ENCODE measurements around the gene ROBO1.

The ROBO1 gene

DNA sequence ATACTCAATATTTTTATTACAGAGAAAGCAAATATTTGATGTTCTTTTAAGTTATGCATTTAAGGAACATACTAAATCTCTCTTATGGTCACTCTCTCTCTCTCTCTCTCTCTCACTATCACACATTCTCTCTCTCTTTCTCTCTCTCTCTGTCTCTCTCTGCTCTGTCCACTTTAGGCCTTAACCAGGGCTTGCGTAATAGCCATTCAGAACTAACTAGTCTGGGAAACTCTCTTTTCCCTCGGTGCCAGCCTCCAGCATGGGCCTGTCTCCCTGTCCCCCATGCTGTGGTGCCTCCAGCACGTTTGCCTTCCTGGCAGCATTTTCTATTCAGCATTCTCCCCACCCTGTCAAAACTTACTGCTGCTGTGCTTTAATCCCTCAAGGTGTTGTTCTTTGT lies 389.7 kb downstream of the ROBO1 start:
- no peak overlapping the region for H3K4me3 Mint-ChIP-seq
- no peaks in the 10 kb centered on the region for H3K36me3 Mint-ChIP-seq (ENCODE audit: low read depth)
- no peak overlapping the region for H3K27ac Mint-ChIP-seq
- H3K27me3 Mint-ChIP-seq (ENCODE audit: low read depth), result no peaks in the 10 kb centered on the region
- H3K4me1 Mint-ChIP-seq (ENCODE audit: low read depth), result no peaks in the 10 kb centered on the region
- peaks cover 7% of the 10 kb centered on the region for H3K9me3 Mint-ChIP-seq

DNA sequence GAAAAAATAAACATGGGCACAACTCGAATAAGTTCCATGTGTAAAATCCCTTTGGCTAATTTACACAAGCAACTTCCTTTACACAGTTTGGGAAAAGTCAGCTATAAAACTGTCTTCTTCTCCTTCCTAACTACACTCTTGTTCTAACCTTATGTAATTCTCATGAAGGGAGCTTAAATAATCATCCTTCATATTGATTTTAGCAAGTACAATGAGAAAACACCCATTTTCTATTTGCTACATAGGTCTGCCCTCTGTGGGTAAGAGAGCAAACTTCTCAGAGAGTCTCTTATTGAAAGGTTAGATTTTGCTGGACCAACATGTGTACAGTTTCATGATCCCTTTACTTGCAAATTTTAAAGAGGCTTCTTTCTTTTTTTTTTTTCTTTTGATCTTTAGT lies 398.5 kb downstream of the ROBO1 start:
- no peak overlapping the region for H3K27ac Mint-ChIP-seq
- no peaks in the 10 kb centered on the region for H3K27me3 Mint-ChIP-seq (ENCODE audit: low read depth)
- H3K36me3 Mint-ChIP-seq (ENCODE audit: low read depth), result no peaks in the 10 kb centered on the region
- no peak overlapping the region for H3K4me3 Mint-ChIP-seq
- no peaks in the 10 kb centered on the region for H3K9me3 Mint-ChIP-seq
- H3K4me1 Mint-ChIP-seq (ENCODE audit: low read depth), result no peaks in the 10 kb centered on the region

DNA sequence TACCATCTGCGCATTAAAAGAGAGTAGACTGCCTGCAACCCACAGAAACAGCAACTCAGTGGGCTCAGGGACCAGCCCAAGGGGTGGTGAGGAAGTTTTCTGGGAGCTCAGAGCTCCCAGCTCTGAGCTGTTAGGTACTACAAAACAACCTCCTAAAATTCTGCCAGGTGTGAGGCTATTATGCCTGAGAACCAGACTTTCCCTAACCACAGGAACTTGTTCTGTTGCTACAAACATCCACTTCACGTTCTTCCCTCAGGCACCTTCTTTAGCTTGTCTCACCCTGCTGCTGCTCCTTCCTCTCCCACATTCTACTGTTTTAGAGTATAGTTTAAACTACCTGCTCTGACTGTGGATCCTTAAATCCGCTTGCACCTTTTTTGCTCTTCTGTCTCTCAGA lies 399.4 kb downstream of the ROBO1 start:
- Mint-ChIP-seq H3K36me3 (ENCODE audit: low read depth) (no peaks in the 10 kb centered on the region), H3K4me1 (ENCODE audit: low read depth) (no peaks in the 10 kb centered on the region), H3K9me3 (no peaks in the 10 kb centered on the region), H3K4me3 (no peak overlapping the region), H3K27me3 (ENCODE audit: low read depth) (no peaks in the 10 kb centered on the region), H3K27ac (no peak overlapping the region)

DNA sequence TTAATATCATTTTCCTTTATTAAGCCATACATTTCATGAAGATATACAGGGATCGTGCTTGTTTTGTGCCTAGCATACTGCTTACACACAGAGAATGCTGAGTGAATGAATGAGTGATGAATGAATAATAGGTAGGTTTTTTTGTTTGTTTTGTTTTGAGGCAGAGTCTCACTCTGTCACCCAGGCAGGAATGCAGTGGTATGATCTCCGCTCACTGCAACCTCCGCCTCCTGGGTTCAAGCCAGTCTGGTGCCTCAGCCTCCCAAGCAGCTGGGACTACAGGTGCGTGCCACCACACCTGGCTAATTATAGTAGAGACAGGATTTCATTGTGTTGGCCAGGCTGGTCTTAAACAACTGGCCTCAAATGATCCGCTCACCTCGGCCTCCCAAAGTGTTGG lies 400.0 kb downstream of the ROBO1 start:
- no peaks in the 10 kb centered on the region for H3K27me3 Mint-ChIP-seq (ENCODE audit: low read depth)
- no peaks in the 10 kb centered on the region for H3K36me3 Mint-ChIP-seq (ENCODE audit: low read depth)
- no peaks in the 10 kb centered on the region for H3K9me3 Mint-ChIP-seq
- no peaks in the 10 kb centered on the region for H3K4me1 Mint-ChIP-seq (ENCODE audit: low read depth)
- H3K4me3 Mint-ChIP-seq, result no peak overlapping the region
- H3K27ac Mint-ChIP-seq, result no peak overlapping the region

DNA sequence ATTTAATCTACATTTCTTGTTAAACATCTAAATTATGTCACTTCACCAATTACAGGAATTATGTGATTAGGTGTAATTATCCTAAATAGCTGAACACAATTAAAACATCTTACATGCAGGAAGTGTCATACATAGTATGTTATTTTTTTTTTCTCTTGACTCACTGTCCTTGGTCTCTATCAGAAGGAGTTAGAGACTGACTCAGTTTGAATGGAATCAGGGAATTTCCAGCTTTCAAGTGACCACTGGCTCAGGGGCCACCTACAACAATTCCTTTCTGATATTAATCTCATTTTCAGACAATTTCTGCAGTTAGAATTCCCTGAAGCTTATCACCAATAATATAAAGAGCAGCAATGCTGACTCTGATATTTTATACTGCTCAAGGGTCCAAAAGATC lies 400.7 kb downstream of the ROBO1 start:
- Mint-ChIP-seq H3K4me3 (no peak overlapping the region), H3K4me1 (ENCODE audit: low read depth) (no peaks in the 10 kb centered on the region), H3K27ac (no peak overlapping the region), H3K9me3 (no peaks in the 10 kb centered on the region), H3K27me3 (ENCODE audit: low read depth) (no peaks in the 10 kb centered on the region), H3K36me3 (ENCODE audit: low read depth) (no peaks in the 10 kb centered on the region)

DNA sequence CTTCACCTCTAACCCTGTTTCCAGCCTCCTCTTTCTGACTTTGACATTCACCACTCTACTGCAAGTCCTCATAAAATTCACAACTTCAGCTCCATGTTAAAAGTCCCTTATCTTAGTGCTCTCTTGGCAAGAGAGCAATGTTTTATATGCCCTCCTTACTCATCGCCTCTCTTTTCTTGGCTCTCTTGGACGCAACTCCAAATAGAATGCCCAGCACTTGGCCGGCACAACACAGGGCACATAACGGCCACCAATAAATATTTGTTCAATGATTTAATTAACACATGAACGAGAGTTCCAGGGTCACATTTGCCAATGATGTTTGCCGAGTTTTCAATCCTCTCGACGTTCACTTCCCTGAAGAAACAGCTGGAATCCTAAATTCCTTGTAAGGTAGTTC lies 401.4 kb downstream of the ROBO1 start:
- no peaks in the 10 kb centered on the region for H3K36me3 Mint-ChIP-seq (ENCODE audit: low read depth)
- no peaks in the 10 kb centered on the region for H3K27me3 Mint-ChIP-seq (ENCODE audit: low read depth)
- no peak overlapping the region for H3K27ac Mint-ChIP-seq
- H3K4me3 Mint-ChIP-seq, result no peak overlapping the region
- H3K4me1 Mint-ChIP-seq (ENCODE audit: low read depth), result no peaks in the 10 kb centered on the region
- H3K9me3 Mint-ChIP-seq, result no peaks in the 10 kb centered on the region

GRCh38 chr3:79364784-79365183 lies 403.0 kb downstream of the ROBO1 start:
- Mint-ChIP-seq H3K27ac (no peak overlapping the region), H3K9me3 (no peaks in the 10 kb centered on the region), H3K4me1 (ENCODE audit: low read depth) (no peaks in the 10 kb centered on the region), H3K4me3 (no peak overlapping the region), H3K27me3 (ENCODE audit: low read depth) (no peaks in the 10 kb centered on the region), H3K36me3 (ENCODE audit: low read depth) (no peaks in the 10 kb centered on the region)

DNA sequence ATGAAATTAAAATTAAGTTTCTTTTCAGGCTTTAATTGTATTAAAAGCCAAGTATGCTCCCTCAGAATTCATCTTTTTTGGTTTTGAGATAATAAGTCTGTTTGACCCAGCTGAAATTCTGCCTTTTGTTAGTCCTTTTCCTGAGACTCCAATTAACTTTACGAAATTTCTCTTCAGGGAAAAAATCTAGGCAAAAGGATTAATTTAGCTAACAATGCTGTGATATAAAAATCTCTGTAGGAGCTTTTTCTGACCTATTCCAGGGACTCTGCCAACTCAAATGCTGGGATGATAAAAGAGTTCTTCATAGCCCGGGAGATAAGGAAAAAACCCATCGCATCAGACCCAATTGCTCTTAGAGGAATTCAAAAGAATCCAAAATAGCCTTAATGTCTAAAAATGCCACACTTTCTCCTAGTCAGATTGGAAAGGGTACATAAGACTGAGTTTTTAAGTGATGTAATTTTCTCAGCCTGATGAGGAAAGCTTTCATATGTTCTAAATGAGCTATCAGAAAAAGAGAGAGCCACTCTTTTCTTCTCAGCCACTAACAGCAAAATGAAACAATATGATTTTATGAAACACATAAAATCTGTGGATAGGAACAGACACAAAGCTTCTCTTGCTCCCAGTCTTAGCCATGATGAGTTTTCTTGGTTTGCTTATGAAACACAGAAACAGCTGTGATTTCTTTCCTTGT lies 405.1 kb downstream of the ROBO1 start:
- Mint-ChIP-seq H3K27ac (no peak overlapping the region), H3K9me3 (no peaks in the 10 kb centered on the region), H3K36me3 (ENCODE audit: low read depth) (no peaks in the 10 kb centered on the region), H3K4me1 (ENCODE audit: low read depth) (no peaks in the 10 kb centered on the region), H3K4me3 (no peak overlapping the region), H3K27me3 (ENCODE audit: low read depth) (no peaks in the 10 kb centered on the region)

- no peaks in the 10 kb centered on the region for H3K36me3 Mint-ChIP-seq (ENCODE audit: low read depth)
- H3K4me1 Mint-ChIP-seq (ENCODE audit: low read depth), result no peaks in the 10 kb centered on the region
- no peak overlapping the region for H3K27ac Mint-ChIP-seq
- no peak overlapping the region for H3K4me3 Mint-ChIP-seq
- no peaks in the 10 kb centered on the region for H3K9me3 Mint-ChIP-seq
- no peaks in the 10 kb centered on the region for H3K27me3 Mint-ChIP-seq (ENCODE audit: low read depth)
These were observed 405.9 kb downstream of the ROBO1 start for GRCh38 chr3:79361748-79362378.

GRCh38 chr3:79358327-79358726 lies 409.5 kb downstream of the ROBO1 start:
- Mint-ChIP-seq H3K27ac (no peak overlapping the region), H3K36me3 (ENCODE audit: low read depth) (no peaks in the 10 kb centered on the region), H3K27me3 (ENCODE audit: low read depth) (no peaks in the 10 kb centered on the region), H3K4me1 (ENCODE audit: low read depth) (no peaks in the 10 kb centered on the region), H3K4me3 (no peak overlapping the region), H3K9me3 (no peaks in the 10 kb centered on the region)

DNA sequence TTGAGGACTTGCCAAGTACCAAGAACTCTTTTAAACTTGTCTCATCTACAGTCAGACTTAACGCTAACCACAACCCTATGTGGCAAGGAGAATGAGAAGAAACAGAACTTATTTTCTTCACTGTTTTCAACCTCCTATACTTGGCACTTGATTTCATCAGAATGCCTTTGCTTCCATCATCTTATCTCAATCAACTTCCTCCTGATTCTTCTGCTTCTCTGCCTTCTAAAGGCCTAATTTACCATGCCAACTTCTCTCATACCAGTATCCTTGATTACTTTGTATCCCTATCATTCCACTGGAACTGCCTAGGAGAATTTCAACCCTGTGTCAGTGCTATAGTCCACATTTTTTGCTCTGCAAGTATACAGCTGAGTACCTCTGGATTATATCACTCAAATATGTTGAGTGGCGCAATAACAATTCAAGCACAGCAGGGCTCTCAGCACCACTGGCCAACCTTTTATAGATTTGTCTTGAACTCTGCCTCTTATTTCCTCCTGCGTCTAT lies 413.6 kb downstream of the ROBO1 start:
- Mint-ChIP-seq H3K9me3 (no peaks in the 10 kb centered on the region), H3K4me3 (no peak overlapping the region), H3K27me3 (ENCODE audit: low read depth) (no peaks in the 10 kb centered on the region), H3K27ac (no peak overlapping the region), H3K4me1 (ENCODE audit: low read depth) (no peaks in the 10 kb centered on the region), H3K36me3 (ENCODE audit: low read depth) (no peaks in the 10 kb centered on the region)

DNA sequence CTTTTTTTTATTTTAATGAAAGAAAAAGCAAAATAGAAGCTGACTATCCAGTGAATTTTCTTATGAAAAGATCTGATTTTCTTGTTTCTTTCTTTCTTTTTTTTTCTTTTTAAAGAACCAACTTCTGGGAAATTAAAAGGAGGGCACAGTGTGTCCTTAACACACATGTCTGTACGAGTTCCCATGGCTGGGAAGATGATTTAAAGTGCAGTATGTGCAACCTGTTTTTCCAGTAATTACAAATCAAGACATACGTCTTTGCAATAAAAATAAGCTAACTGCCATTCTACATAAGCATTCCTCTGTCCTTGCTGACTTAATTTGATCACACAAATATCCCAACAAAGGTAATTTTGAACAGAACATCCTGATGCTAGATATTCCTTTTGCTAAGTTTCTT lies 416.1 kb downstream of the ROBO1 start:
- Mint-ChIP-seq H3K9me3 (no peaks in the 10 kb centered on the region), H3K36me3 (ENCODE audit: low read depth) (no peaks in the 10 kb centered on the region), H3K27me3 (ENCODE audit: low read depth) (no peaks in the 10 kb centered on the region), H3K27ac (no peak overlapping the region), H3K4me1 (ENCODE audit: low read depth) (no peaks in the 10 kb centered on the region), H3K4me3 (no peak overlapping the region)

DNA sequence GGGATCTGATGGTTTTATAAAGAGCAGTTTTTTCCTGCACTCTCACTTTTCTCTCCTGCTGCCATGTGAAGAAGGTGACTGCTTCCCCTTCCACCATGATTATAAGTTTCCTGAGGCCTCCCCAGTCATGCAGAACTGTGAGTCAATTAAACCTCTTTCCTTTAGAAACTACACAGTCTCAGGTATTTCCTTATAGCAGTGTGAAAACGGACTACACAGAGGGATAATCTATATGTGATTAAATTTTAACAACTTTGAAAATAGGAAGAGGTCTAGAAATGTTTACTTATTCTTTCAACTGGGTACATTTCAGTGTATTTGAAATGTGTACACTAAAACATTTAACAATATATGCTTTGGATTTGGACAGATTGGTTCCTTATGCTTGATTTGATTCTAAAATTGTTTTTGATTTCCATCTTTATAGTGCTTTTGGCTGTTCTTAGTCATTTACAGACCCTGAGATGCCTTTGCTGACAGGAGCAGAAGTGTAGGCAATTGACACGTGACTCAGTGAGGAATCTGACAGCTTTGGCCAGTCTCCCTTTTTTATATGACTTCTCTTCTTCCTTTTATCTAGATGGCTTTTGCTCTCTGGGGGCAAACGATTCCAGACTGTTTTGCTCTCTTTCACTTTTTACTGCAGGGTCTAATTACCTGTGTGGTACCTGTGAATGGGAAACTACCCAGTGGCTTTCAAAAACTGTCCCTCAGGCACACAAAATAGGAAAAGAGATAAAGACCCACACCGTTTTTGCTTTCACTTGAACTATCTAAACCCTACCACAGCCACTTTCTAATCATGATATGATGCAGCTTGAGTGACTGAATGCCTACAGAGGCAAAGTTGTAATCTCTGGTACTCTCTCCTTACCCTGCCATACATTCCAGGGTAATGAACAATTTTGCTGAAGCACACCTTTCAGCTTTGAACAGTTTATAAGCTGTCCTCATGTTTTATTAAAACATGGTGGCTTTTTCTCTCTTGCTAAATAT lies 422.6 kb downstream of the ROBO1 start:
- Mint-ChIP-seq H3K4me3 (no peak overlapping the region), H3K36me3 (ENCODE audit: low read depth) (no peaks in the 10 kb centered on the region), H3K27ac (no peak overlapping the region), H3K27me3 (ENCODE audit: low read depth) (no peaks in the 10 kb centered on the region), H3K4me1 (ENCODE audit: low read depth) (no peaks in the 10 kb centered on the region), H3K9me3 (no peaks in the 10 kb centered on the region)

- Mint-ChIP-seq H3K9me3 (no peaks in the 10 kb centered on the region), H3K4me1 (ENCODE audit: low read depth) (no peaks in the 10 kb centered on the region), H3K27ac (no peak overlapping the region), H3K27me3 (ENCODE audit: low read depth) (no peaks in the 10 kb centered on the region), H3K4me3 (no peak overlapping the region), H3K36me3 (ENCODE audit: low read depth) (no peaks in the 10 kb centered on the region)
These were observed 425.8 kb downstream of the ROBO1 start for GRCh38 chr3:79341961-79342360.
